Stimulated activated CD4-positive, alpha-beta T cell treated with anti-CD3 and anti-CD28 coated beads, TNF-alpha, amount 100 ng/mL, for 1 hour (primary cell): ENCODE data around the gene MBD3L4.
"Not testable (repeated sequence)": the region's sequence is repeated elsewhere in the genome, so short reads cannot be mapped to it uniquely, and the experiment has no call there.

Experiments
- DNase-seq, 3 donors: peaks; one replicate each; pipeline ENCODE4 v3.0.0-alpha.2; 2020; ENCODE audit warnings: low read depth in 3 of 3, low spot score in 1 of 3

MBD3L4 gene

DNA sequence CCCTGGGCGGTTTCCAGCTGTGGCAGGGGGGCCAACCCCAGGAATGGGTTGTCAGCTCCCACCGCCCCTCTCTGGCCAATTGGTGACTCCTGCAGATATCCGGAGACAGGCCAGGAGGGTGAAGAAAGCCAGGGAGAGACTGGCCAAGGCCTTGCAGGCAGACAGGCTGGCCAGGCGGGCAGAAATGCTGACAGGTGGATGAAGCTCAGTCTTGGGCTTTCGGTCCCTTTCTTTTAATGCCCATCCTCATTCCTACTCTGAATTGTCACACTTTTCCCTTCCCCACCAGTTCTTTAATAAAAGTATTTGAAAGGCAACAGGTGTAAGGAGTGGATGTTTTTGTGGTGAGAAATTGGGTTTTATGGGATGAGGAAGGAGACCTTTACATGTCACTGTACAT, 11.4 kb upstream of the MBD3L4 start:
- not testable (repeated sequence) for DNase-seq

DNA sequence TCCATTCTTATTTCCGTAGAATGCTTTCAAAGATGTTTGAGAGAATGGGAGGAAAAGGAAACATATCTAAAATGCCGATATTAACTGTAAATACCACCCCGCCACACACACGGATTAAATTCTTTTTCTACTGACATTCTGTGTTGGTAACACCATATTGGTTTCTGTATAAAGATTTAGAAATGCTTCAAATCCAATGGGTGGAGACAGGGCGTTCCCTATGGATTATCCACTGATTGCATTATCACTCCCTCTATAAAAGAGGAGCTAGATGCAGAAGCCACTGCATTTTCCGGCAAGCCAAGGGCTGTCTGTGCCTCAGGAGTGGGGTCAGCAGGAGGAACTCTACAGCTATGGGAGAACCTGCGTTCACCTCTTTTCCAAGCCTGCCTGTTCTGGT, 9.0 kb upstream of the MBD3L4 start, which contains the start of gene MBD3L2:
TSS of gene MBD3L2 (plus strand) at position 301 of the 400 bp plus-strand sequence. CDS start at position 354, 53 bp downstream.
- not testable (repeated sequence) for DNase-seq

DNA sequence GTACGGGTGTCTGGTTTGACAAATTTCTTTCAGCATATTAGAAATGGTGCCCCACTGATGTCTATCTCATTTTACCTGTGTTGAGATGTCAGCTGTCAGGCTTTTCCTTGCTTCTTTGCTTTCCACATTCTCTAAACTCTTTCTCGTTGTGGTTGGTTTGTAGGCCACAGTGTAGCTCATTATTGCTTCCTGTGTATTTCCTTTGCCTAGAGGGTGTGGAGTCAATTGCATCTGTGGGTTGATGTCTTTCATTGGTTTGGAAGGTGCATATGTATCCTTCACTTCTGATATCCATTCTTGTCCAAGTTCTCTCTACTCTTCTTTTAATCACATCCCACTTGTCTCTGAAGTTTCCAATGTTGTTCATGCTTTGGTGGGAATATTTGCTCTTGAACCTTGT, 1.6 kb upstream of the MBD3L4 start:
- not testable (repeated sequence) for DNase-seq

DNA sequence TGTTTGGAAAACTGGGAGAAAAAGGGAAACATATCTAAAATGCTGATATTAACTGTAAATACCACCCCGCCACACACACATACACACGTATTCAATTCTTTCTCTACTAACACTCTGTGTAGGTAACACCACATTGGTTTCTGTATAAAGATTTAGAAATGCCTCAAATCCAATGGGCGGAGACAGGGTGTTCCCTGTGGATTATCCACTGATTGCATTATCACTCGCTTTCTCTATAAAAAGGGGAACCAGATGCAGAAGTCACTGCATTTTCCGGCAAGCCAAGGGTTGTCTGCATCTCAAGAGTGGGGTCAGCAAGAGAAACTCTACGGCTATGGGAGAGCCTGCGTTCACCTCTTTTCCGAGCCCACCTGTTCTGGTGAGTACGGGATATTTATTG, 9.7 kb downstream of the MBD3L4 start, which contains the start of gene MBD3L5:
TSS of gene MBD3L5 (plus strand) at position 301 of the 400 bp plus-strand sequence. CDS start at position 335, 34 bp downstream.
- DNase-seq: not testable (repeated sequence)

DNA sequence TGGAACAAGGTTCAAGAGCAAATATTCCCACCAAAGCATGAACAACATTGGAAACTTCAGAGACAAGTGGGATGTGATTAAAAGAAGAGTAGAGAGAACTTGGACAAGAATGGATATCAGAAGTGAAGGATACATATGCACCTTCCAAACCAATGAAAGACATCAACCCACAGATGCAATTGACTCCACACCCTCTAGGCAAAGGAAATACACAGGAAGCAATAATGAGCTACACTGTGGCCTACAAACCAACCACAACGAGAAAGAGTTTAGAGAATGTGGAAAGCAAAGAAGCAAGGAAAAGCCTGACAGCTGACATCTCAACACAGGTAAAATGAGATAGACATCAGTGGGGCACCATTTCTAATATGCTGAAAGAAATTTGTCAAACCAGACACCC, 11.2 kb downstream of the MBD3L4 start:
- DNase-seq: not testable (repeated sequence)

DNA sequence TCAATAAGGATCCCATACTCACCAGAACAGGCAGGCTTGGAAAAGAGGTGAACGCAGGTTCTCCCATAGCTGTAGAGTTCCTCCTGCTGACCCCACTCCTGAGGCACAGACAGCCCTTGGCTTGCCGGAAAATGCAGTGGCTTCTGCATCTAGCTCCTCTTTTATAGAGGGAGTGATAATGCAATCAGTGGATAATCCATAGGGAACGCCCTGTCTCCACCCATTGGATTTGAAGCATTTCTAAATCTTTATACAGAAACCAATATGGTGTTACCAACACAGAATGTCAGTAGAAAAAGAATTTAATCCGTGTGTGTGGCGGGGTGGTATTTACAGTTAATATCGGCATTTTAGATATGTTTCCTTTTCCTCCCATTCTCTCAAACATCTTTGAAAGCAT, 18.6 kb downstream of the MBD3L4 start, which contains the start of gene MBD3L2B:
TSS of gene MBD3L2B (minus strand) at position 101 of the 400 bp plus-strand sequence. CDS start at position 67, 34 bp downstream.
- not testable (repeated sequence) for DNase-seq

DNA sequence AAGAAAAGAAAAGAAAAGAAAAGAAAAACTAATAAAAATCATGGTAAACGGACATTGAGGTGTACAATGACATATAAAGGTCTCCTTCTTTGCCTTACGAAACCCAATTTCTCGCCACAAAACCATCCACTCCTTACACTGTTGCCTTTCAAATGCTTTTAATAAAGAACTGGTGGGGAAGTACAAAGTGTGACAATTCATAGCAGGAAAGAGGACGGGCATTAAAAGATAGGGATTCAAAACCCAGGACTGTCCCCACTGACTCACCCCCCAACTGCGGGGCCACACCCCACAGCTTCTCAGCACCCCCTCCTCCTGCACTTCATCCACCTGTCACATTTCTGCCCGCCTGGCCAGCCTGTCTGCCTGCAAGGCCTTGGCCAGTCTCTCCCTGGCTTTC, 21.2 kb downstream of the MBD3L4 start:
- DNase-seq: no peak

DNA sequence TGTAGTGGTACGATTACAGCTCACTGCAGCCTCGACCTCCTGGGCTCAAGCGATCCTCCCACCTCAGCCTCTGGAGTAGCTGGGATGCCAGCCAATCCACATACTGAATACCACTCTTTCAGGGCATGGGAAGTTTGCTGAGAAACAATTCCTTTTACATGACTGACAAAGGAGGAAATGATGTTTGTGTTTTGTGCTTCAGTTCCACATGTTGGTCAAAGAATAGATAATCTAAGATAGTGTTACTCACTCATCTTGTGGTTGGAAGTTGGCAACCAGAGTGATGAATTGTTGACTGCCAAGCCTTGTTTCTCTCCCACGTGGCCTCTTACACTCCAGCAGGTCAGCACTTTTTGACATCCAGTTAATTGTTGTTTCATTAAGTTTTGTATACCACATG, 26.3 kb downstream of the MBD3L4 start:
- DNase-seq: no peak

DNA sequence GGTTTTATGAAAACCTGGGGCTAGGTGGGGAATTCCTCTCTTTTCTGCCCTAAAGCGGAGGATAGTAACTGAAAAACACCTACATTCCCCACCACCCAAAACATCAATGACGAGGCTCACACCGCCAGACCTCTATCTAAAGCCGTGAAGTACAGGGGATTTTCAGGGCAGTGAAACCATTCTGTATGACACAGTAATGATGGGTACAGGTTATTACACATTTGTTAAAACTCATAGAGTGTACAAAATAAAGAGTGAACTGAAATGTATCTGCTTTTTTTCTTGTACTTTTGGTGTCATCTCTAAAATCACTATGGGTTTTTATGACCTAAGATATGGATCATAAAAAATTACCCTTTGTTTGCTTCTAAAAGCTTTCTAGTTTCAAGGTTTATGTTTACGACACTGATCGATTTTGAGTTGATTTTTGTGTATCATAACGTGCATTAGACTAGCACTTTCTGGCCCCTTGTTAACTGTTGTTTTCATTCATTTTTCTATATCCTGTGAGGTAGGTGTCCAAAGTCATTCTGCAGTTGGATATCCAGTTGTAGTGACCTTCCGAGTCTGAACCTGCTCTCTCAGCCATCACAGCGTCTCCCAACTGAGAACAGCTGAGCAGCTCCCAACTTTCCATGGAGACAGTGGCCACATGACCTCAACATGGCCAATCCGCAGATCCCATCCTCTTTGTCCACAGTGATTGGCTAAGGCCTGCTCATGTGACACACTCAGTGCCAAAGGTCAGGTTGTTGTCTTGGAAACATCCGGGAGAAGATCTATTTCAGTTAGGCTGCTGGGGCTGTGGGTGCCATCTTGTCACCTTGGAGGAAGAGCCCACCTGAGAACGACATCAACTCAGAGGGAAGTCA, 29.0 kb downstream of the MBD3L4 start:
- DNase-seq: no peak

DNA sequence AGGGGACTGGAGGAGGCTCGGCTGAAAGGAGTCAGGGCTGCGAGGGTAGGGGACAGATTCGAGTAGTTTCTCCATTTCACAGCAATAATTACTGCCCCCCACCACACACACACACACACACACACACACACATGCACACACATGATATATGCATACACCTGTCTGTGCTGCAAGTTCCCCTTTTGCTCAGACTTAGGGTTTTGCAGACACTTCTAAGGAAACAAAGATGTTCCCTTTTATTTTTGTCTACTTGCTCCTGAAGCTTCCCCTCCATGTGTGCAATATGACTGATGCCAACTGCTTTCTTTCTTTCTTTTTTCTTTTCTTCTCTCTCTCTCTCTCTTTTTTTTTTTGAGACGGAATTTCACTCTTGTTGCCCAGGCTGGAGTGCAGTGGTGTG, 32.1 kb downstream of the MBD3L4 start:
- no peak for DNase-seq

DNA sequence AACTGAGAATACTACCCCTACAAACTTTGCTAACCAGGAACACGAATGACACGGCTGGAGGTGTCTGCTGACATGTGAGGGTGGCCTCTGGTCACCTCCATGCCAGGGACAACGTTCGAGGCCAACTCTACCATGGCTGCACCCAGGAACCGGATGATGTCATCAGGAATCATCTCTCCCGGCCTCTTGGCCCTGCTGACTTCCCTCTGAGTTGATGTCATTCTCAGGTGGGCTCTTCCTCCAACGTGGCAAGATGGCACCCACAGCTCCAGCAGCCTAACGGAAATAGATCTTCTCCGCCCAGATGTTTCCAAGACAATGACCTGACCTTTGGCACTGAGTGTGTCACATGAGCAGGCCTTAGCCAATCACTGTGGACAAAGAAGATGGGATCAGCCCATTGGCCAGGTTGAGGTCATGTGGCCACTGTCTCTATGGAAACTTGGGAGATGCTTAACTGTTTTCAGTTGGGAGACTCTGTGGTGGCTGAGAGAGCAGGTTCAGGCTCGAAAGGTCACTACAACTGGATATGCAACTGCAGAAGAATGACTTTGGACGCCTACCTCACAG, 33.8 kb downstream of the MBD3L4 start:
- DNase-seq: no peak

DNA sequence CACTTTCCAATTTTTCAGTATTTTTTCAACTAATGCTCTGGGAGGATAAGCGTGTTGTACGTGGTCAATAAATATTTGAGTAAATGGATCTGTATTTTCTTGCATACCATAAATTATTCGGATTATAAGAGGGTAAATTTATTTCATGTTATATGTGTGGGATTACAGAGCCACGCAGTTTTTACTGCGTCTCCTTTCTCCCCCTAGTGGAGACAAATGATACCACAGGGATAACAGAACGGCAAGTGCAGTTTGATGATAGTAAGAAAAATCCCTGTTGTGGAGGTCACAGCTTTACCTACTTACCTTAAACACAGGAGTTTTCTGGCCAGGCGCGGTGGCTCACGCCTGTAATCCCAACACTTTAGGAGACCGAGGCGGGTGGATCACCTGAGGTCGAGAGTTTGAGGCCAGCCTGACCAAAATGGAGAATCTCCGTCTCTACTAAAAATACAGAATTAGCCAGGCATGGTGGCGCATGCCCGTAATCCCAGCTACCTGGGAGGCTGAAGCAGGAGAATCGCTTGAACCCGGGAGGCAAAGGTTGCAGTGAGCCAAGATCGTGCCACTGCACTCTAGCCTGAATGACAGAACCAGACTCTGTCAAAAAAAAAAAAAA, 35.6 kb downstream of the MBD3L4 start:
- DNase-seq: no peak

DNA sequence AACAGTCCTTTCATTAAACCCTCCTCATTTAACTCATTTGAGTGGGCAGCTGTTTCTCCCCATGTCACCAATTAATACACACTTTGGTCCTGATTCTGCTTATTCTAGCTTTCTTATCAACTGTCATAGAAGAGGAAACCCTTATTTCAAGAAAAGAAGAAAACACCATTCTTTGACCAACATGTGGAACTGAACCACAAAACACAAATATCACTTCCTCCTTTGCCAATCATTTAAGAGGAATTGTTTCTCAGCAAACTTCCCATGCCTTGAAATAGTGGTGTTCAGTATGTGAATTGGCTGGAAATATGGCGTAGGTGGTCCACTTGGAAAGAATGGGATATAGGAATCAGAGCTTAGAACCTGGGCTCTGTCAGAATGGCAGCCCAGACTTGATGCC, 39.2 kb downstream of the MBD3L4 start:
- DNase-seq: no peak

DNA sequence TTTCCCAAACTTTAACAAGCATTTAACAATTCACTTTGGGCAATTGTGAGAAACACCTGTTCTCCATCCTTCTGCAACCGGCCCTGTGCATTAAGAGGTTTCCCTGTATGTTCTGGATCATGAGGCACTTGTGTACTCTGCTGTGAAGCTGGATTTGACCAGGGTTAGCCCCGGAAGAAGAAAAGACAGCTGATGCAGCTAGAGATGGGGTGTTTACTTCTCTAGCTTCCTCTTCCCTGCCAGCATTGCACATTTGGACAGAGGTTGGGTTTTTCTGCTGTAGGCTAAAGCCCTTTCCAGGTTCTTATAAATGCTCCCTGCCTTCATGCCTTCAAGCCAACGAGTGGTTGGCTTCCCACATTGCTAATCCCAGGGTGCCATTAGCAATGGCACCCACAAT, 39.6 kb downstream of the MBD3L4 start:
- DNase-seq: no peak

DNA sequence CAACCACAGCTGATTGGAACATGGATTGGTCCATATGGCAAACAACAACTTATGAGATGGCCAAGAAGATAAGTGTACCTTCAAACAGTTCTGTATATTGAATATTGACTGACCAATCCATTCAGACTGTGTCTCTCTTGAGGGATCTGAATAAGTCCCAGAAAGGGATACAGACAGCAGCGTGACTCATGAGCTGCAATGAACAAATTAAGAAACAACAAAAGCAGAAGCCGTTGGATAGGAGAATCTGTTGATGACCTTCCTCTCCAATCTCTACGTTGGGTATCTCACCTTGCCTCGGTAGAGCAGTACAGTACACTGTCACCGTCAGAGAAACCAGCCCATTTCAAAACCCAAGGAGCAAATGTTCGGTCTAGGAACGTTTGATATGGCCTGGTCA, 40.0 kb downstream of the MBD3L4 start:
- DNase-seq: no peak

DNA sequence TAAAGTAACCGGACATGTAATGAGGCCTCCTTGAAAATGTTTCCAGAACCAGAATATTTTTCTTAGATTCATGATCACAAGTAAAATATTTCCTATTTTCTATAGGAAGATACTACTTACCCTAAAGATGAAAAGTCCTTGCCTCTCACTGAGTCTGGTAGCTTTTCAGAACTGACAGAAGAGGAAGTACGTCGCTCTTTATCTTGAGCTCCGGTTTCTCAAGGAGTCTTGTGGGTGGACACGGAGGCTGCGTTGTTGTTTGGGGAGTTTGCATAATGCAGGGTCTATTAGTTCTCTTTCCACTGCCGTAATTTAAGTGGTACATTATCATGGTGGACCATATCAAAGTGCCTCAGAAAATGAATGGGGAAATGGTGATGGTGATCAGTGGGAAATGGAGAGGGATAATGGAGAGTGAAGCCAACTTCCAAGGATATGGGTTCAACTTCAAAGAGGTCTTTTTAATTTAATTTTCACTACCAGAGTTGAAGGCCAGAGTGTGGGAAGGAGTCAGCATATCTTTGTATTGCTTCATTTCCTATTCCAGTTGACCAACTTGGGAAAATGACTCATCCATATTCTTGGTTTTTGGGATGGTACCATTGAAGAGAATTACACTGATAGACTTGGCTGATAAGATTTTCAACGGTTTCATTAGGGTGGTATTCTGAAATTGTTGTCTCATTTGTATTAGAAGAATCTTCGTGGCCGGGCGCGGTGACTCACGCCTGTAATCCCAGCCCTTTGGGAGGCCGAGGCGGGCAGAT, 42.1 kb downstream of the MBD3L4 start:
- DNase-seq: no peak

DNA sequence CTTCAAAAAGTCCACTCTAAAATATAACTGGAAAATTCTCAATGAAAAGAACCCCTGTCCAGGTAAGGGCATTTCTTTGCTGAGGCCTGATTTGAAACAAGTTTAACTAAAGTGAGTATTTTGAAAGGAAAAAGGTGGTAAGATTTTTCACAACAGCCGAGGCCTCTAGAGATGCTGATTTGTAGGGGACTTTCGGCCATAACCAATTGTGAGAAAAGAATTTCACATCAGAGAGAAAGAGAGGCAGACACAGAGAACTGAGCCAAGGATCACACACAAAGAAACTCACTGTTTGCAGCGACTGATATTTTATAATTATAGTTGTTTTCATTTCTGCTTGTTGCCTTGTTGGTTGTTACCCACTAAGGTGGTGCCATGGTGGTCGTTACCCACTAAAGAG, 43.2 kb downstream of the MBD3L4 start:
- DNase-seq: no peak

DNA sequence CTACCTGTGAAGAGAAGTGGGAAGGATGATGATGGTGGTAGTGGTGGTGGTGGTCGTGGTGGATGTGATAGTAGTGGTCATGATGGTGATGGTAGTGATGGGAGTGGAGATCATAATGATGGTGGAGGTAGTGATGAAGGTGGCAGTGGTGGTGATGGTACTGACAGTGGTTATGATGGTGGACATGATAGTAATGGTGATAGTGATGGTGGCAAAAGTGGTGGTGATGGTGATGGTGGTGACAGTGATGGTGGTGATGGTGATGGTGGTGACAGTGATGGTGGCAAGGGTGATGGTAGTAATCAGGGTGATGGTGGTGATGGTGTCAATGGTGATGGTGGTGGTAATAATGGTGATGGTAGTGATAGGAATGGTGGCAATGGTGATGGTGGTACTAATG, 44.9 kb downstream of the MBD3L4 start:
- no peak for DNase-seq

DNA sequence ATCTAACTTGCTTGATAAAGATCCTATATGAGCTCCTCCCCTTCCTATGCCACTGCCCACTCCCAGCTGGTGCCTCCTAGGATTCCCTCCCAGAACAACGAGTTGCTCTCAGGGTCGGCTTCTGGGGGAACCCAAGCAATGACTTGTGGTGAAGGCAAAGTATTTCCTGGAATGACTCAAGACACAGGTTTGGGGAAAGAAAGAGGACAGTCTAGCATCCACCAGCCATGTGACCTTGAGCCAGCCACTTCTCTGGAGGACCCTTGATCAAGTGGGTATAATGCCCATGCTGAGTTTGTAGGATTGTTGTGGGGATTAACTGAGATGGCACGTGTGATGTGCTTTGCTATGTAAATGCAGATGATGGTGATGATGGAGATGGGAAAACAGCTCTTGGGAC, 51.7 kb downstream of the MBD3L4 start:
- no peak for DNase-seq

DNA sequence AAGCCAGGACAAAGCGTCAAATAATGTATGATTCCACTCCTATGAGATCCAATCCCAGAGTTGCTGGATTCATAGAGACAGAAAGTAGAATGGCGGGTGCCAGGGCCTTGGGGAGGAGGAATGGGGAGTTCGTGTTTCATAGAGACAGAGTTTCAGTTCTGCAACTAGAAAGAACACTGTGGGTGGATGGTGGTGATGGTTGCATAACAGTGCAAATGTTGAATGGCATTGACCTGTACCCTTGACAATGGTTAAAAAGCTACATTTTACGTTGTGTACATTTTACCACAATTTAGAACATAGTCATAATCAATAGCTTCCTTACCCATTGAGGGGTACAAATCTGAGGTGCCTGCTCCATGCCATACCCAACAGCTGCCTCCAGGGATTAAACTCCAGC, 52.1 kb downstream of the MBD3L4 start:
- no peak for DNase-seq
